ENCODE results near the gene MEGF8.

GRCh38 chr19:42419309-42419708 lies 93.9 kb downstream of the MEGF8 start:
- no peak for TF ChIP-seq POLR2A (IDR thresholded peaks at IDR 0.05)
- TF ChIP-seq, protein P1, sequence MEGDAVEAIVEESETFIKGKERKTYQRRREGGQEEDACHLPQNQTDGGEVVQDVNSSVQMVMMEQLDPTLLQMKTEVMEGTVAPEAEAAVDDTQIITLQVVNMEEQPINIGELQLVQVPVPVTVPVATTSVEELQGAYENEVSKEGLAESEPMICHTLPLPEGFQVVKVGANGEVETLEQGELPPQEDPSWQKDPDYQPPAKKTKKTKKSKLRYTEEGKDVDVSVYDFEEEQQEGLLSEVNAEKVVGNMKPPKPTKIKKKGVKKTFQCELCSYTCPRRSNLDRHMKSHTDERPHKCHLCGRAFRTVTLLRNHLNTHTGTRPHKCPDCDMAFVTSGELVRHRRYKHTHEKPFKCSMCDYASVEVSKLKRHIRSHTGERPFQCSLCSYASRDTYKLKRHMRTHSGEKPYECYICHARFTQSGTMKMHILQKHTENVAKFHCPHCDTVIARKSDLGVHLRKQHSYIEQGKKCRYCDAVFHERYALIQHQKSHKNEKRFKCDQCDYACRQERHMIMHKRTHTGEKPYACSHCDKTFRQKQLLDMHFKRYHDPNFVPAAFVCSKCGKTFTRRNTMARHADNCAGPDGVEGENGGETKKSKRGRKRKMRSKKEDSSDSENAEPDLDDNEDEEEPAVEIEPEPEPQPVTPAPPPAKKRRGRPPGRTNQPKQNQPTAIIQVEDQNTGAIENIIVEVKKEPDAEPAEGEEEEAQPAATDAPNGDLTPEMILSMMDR (IDR thresholded peaks at IDR 0.05), result no peak
